ENCODE measurements around the gene NOP9. TPM values are rescaled to one million over a fixed set of nuclear protein-coding genes. Genes with fewer than 3 reads are reported as not detected.

NOP9 gene
- total and polyA plus RNA-seq, 7 donors, result 11.4 to 38.8 (median 36.7) TPM

DNA sequence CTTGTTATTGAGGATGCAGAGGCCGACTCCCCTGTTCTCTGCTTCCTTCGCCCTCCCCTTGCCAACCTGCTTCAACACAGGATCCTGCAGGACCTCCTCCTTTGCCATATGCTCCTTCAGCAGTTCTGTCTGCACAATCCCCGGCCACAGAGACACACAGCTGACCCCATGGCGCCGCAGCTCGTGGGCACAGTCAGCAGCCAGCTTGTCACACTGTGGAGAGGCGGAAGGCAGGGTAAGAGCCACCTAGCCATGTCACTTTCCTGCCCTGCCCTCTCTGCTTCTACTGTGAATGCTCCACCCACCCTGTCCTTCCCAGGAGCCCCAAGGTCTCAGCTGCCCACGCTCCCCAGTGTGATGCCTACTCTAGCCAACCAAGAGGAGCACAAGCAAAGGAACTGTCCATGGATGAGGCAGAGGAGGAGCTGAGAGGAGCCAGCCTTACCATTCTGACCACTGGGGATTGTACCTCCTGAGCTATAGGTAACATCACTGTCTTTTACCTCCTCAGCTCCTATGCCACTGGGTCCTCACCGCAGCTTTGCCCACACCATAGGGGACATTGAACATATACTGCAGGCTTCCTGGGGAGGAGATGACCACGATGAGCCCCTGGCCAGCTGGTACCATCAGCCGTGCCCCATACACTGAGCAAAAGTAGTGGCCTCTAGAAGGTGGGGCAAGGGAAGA lies 7.4 kb upstream of the NOP9 start:
- no peak for TF ChIP-seq CTCF (IDR thresholded peaks at IDR 0.05)
- H3K9me3 ChIP-seq, result no peaks in the 10 kb centered on the region
- DNase-seq (no peak), ATAC-seq (no peak)
- no peak overlapping the region for H3K4me3 ChIP-seq
- H3K27me3 ChIP-seq (ENCODE audit: insufficient read depth in 3 of 3, low read length in 2 of 3), result no peaks in the 10 kb centered on the region
- H3K4me1 ChIP-seq, result peaks cover 6% of the 10 kb centered on the region
- H3K27ac ChIP-seq, result no peak overlapping the region
- intact Hi-C loops (cut with DNase I), result no loop called here
- H3K36me3 ChIP-seq (ENCODE audit: insufficient read depth in 1 of 2, low read depth in 1 of 2), result peaks cover 0 to 59% of the 10 kb centered on the region in 2 donors
- 91 to 95% (median 93%) methylated on average over 11 of the region's 11 CpGs for WGBS, 3 donors

DNA sequence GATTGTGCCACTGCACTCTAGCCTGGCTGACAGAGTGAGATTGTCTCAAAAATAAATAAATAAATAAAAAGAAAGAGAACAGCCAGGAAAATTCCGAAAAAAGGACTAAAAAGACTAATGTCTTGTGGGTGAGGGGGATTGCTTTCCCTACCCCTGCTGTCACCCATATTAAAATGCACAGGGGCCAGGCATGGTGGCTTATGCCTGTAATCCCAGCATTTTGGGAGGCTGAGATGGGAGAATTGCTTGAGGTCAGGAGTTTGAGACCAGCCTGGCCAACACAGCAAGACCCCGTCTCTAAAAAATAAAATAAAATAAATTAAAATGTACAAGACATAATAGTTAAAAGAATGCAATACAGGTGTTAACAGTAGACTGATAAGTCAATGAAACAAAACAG lies 6.1 kb upstream of the NOP9 start:
- intact Hi-C loops (cut with DNase I), result no loop called here
- H3K36me3 ChIP-seq (ENCODE audit: insufficient read depth in 1 of 2, low read depth in 1 of 2), result peaks cover 0 to 59% of the 10 kb centered on the region in 2 donors
- WGBS, 3 donors, result 96 to 97% (median 96%) methylated on average over 2 of the region's 2 CpGs
- ATAC-seq (no peak), DNase-seq (no peak)
- no peaks in the 10 kb centered on the region for H3K27me3 ChIP-seq (ENCODE audit: insufficient read depth in 3 of 3, low read length in 2 of 3)
- TF ChIP-seq CTCF (IDR thresholded peaks at IDR 0.05), result no peak
- H3K9me3 ChIP-seq, result no peaks in the 10 kb centered on the region
- peaks cover 8% of the 10 kb centered on the region for H3K4me1 ChIP-seq
- H3K4me3 ChIP-seq, result no peak overlapping the region
- H3K27ac ChIP-seq, result no peak overlapping the region

DNA sequence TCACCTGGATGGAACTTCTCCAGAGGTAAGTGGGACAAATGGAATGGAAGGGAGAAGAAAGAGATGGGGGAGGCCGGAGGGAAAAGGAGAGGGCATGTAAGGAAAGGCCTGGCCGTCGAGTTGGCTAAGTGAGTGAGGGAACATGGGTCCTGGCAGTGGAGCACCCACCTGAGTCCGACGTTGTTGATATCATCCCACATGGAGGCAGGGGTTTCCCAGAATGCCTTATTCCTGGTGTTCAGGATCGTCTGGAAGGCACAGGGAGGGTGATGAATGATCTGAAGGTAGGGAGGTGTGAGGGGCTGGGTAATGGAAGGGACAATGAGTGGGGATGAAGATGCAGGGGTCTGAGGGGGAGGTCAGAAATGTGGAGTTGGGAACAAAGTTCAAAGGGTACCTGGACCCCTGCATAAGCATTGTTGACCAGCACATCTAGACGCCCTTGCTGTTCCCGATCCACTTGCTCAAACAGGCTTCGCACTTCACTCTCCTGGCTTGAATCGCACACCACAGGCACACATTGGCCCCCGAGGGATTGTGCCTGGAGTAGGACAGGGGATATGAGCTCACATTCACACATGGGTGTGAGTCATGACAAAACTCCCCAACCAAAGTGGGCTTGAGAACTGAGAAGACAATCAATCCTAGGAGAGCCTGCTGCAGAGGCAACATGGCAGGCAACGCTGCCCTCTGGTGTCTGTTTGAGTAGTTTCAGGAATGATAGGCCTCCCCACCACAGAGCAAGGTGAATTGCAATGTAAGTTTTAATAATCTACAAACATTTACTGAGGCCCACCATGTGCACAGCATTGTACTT lies 3.1 kb upstream of the NOP9 start:
- no peak overlapping the region for H3K27ac ChIP-seq
- ATAC-seq (peak; percentile 61 to 70 (median 68)), DNase-seq (peak; percentile 56 to 67)
- H3K4me3 ChIP-seq, result no peak overlapping the region
- whole genome bisulfite sequencing, 3 donors, result 54 to 60% (median 60%) methylated on average over 12 of the region's 12 CpGs
- intact Hi-C loops (cut with DNase I), result loop anchor here in 1 of 2 donors (1.0 kb wide), 1 partner anchor 53 kb away; no protein-coding TSS in a partner anchor
- peak; percentile 68 for TF ChIP-seq CTCF (IDR thresholded peaks at IDR 0.05)
- peaks cover 27% of the 10 kb centered on the region for H3K4me1 ChIP-seq
- H3K9me3 ChIP-seq, result no peaks in the 10 kb centered on the region
- H3K36me3 ChIP-seq (ENCODE audit: insufficient read depth in 1 of 2, low read depth in 1 of 2), result peaks cover 0 to 44% of the 10 kb centered on the region in 2 donors
- H3K27me3 ChIP-seq (ENCODE audit: insufficient read depth in 3 of 3, low read length in 2 of 3), result no peaks in the 10 kb centered on the region

DNA sequence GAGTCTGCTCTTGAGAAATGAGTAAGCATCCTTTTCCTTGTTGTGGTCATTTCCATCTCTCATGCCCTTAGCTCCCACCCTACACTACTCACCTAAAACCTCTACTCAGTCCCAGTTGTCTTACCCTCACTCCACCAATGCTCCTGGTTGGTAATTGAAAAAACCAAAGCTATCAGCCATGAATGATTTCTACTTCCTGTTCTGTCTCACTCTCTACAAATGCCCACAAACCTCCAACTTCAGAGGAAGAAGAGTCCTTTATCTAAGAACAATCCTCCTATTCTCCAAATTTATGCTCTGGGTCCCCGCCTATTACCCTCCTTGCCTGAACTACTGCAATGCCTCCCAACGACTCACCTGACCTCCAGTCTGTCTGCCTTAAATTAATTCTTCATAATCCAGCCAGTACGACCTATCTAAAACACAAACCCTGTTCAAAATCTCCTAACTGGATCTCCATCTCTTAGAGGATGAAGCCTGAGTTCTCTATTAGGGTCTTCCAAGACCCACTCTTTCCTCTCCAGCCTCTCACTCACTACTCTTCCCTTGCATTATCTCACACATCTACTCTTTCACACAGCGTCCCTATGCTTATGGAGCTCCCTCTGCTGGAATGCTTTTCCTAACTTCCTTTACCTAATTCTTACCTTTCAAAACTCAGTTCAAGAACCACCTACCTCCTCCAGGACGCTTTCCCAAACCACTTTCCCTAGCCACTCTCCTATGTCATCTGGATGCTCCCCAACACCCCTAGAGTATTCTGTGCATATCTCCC lies 2.3 kb upstream of the NOP9 start:
- no peak for DNase-seq
- no peaks in the 10 kb centered on the region for H3K27me3 ChIP-seq (ENCODE audit: insufficient read depth in 3 of 3, low read length in 2 of 3)
- H3K4me1 ChIP-seq, result peaks cover 27% of the 10 kb centered on the region
- TF ChIP-seq CTCF (IDR thresholded peaks at IDR 0.05), result peak; percentile 19
- peaks cover 0 to 44% of the 10 kb centered on the region in 2 donors for H3K36me3 ChIP-seq (ENCODE audit: insufficient read depth in 1 of 2, low read depth in 1 of 2)
- peak overlapping the region; percentile 20 for H3K27ac ChIP-seq
- WGBS, 3 donors, result 55 to 59% (median 56%) methylated on average over 5 of the region's 5 CpGs
- ATAC-seq, result no peak
- no peak overlapping the region for H3K4me3 ChIP-seq
- intact Hi-C loops (cut with DNase I), result no loop called here
- H3K9me3 ChIP-seq, result no peaks in the 10 kb centered on the region

Data from psoas muscle (tissue), 8 donors.